ENCODE results near the gene STK32C. TPM values are rescaled to one million over a fixed set of nuclear protein-coding genes. Genes with fewer than 3 reads are reported as not detected.

Gene STK32C
- total RNA-seq, 1 donor from 2014 or later = 13.6 TPM

GRCh38 chr10:132240581-132240980, 67.2 kb downstream of the STK32C start:
- Histone ChIP-seq H4K20me1 (ENCODE audit: insufficient read depth, low read length) (no peaks in the 10 kb centered on the region), H3K79me2 (ENCODE audit: insufficient read depth, low read length) (no peaks in the 10 kb centered on the region), H3K9me3 (ENCODE audit: insufficient read depth, low read depth, low read length) (no peaks in the 10 kb centered on the region), H3K27me3 (ENCODE audit: insufficient read depth, low read length) (no peaks in the 10 kb centered on the region), H3K9ac (ENCODE audit: low read length) (no peak overlapping the region), H3K4me3 (ENCODE audit: insufficient read depth, low read depth, low read length) (no peak overlapping the region), H3K36me3 (ENCODE audit: insufficient read depth, low read length) (no peaks in the 10 kb centered on the region), H3K4me2 (ENCODE audit: low read length) (no peak overlapping the region), H3K4me1 (ENCODE audit: insufficient read depth, low read length) (no peaks in the 10 kb centered on the region), H2AFZ (ENCODE audit: low read depth, low read length) (no peak overlapping the region), H3K27ac (ENCODE audit: low read depth, low read length) (no peak overlapping the region)
- Mint-ChIP-seq H3K27me3 (ENCODE audit: low read depth, unreplicated experiment) (peaks cover 10% of the 10 kb centered on the region), H3K9me3 (ENCODE audit: unreplicated experiment) (no peaks in the 10 kb centered on the region), H3K27ac (ENCODE audit: unreplicated experiment) (no peak overlapping the region), H3K36me3 (ENCODE audit: low read depth, unreplicated experiment) (peaks cover 16% of the 10 kb centered on the region), H3K4me1 (ENCODE audit: low read depth, unreplicated experiment) (peaks cover 9% of the 10 kb centered on the region), H3K4me3 (ENCODE audit: unreplicated experiment) (no peak overlapping the region)
- FAIRE-seq = no peak
- TF ChIP-seq CTCF (IDR thresholded peaks at IDR 0.05; ENCODE audit: insufficient read depth, low read depth, low read length) (no peak), EZH2 (IDR thresholded peaks at IDR 0.05; ENCODE audit: insufficient read depth, low read length) (no peak)
- no peak for DNase-seq (ENCODE audit: low read depth)

GRCh38 chr10:132240156-132240555, 67.6 kb downstream of the STK32C start:
- Mint-ChIP-seq H3K36me3 (ENCODE audit: low read depth, unreplicated experiment) (peaks cover 14% of the 10 kb centered on the region), H3K27ac (ENCODE audit: unreplicated experiment) (no peak overlapping the region), H3K4me3 (ENCODE audit: unreplicated experiment) (no peak overlapping the region), H3K4me1 (ENCODE audit: low read depth, unreplicated experiment) (peaks cover 9% of the 10 kb centered on the region), H3K27me3 (ENCODE audit: low read depth, unreplicated experiment) (peaks cover 9% of the 10 kb centered on the region), H3K9me3 (ENCODE audit: unreplicated experiment) (no peaks in the 10 kb centered on the region)
- Histone ChIP-seq H3K4me1 (ENCODE audit: insufficient read depth, low read length) (no peaks in the 10 kb centered on the region), H3K4me3 (ENCODE audit: insufficient read depth, low read depth, low read length) (no peak overlapping the region), H4K20me1 (ENCODE audit: insufficient read depth, low read length) (no peaks in the 10 kb centered on the region), H3K79me2 (ENCODE audit: insufficient read depth, low read length) (no peaks in the 10 kb centered on the region), H3K9ac (ENCODE audit: low read length) (no peak overlapping the region), H2AFZ (ENCODE audit: low read depth, low read length) (no peak overlapping the region), H3K36me3 (ENCODE audit: insufficient read depth, low read length) (no peaks in the 10 kb centered on the region), H3K27me3 (ENCODE audit: insufficient read depth, low read length) (no peaks in the 10 kb centered on the region), H3K9me3 (ENCODE audit: insufficient read depth, low read depth, low read length) (no peaks in the 10 kb centered on the region), H3K4me2 (ENCODE audit: low read length) (no peak overlapping the region), H3K27ac (ENCODE audit: low read depth, low read length) (no peak overlapping the region)
- TF ChIP-seq EZH2 (IDR thresholded peaks at IDR 0.05; ENCODE audit: insufficient read depth, low read length) (no peak), CTCF (IDR thresholded peaks at IDR 0.05; ENCODE audit: insufficient read depth, low read depth, low read length) (no peak)
- no peak for DNase-seq (ENCODE audit: low read depth)
- no peak for FAIRE-seq

GRCh38 chr10:132239126-132240031, 68.4 kb downstream of the STK32C start:
- Mint-ChIP-seq H3K36me3 (ENCODE audit: low read depth, unreplicated experiment) (peaks cover 12% of the 10 kb centered on the region), H3K4me1 (ENCODE audit: low read depth, unreplicated experiment) (peaks cover 9% of the 10 kb centered on the region), H3K27ac (ENCODE audit: unreplicated experiment) (no peak overlapping the region), H3K4me3 (ENCODE audit: unreplicated experiment) (no peak overlapping the region), H3K9me3 (ENCODE audit: unreplicated experiment) (no peaks in the 10 kb centered on the region), H3K27me3 (ENCODE audit: low read depth, unreplicated experiment) (peaks cover 7% of the 10 kb centered on the region)
- FAIRE-seq = no peak
- Histone ChIP-seq H3K27me3 (ENCODE audit: insufficient read depth, low read length) (no peaks in the 10 kb centered on the region), H3K27ac (ENCODE audit: low read depth, low read length) (no peak overlapping the region), H3K9ac (ENCODE audit: low read length) (no peak overlapping the region), H3K4me3 (ENCODE audit: insufficient read depth, low read depth, low read length) (no peak overlapping the region), H4K20me1 (ENCODE audit: insufficient read depth, low read length) (no peaks in the 10 kb centered on the region), H2AFZ (ENCODE audit: low read depth, low read length) (no peak overlapping the region), H3K79me2 (ENCODE audit: insufficient read depth, low read length) (no peaks in the 10 kb centered on the region), H3K9me3 (ENCODE audit: insufficient read depth, low read depth, low read length) (no peaks in the 10 kb centered on the region), H3K36me3 (ENCODE audit: insufficient read depth, low read length) (no peaks in the 10 kb centered on the region), H3K4me2 (ENCODE audit: low read length) (no peak overlapping the region), H3K4me1 (ENCODE audit: insufficient read depth, low read length) (no peaks in the 10 kb centered on the region)
- TF ChIP-seq EZH2 (IDR thresholded peaks at IDR 0.05; ENCODE audit: insufficient read depth, low read length) = no peak
- no peak for TF ChIP-seq CTCF (IDR thresholded peaks at IDR 0.05; ENCODE audit: insufficient read depth, low read depth, low read length)
- no peak for DNase-seq (ENCODE audit: low read depth)
